GM12872 (cell line): Measurements from ENCODE around the gene ARF1.

Source experiments
- CTCF ChIP-seq: IDR thresholded peaks from 3 replicates; pipeline ENCODE4 v1.5.1; 2011; ENCODE audit warnings: low read depth, mild to moderate bottlenecking, low read length, moderate library complexity; ENCODE audit not compliant: insufficient read depth

ARF1 gene

GRCh38 chr1:228058172-228058948 lies 24.1 kb upstream of the ARF1 start:
- no peak for TF ChIP-seq CTCF

- no peak for TF ChIP-seq CTCF
Observed at GRCh38 chr1:228058949-228059633, 23.4 kb upstream of the ARF1 start.

DNA sequence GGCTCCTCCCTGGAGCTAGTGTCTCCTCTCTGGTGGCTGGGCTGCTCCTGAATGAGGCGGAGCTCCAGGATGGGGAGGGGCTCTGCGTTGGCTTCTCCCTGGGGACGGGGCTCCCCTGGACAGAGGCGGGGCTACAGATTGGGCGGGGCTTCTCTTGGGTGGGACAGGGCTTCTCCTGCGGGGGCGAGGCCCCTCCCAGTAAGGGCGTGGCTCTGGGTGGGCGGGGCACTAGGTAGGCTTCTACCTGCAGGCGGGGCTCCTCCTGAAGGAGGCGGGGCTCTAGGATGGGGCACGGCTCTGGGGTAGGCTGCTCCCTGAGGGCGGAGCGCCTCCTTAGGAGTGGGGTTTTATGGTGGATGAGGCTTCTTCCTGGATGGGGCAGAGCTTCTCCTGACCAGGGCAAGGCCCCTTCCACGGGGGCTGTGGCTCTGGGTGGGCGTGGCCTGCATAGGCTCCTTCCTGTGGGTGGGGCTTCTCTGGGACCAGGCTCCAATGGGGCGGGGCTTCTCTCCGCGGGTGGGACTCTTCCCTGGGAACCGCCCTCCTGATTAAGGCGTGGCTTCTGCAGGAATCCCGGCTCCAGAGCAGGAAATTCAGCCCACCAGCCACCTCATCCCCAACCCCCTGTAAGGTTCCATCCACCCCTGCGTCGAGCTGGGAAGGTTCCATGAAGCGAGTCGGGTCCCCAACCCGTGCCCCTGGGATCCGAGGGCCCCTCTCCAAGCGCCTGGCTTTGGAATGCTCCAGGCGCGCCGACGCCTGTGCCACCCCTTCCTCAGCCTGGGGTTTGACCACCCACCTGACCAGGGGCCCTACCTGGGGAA lies 22.7 kb upstream of the ARF1 start:
- no peak for TF ChIP-seq CTCF

- TF ChIP-seq CTCF: no peak
Observed at GRCh38 chr1:228060458-228061190, 21.9 kb upstream of the ARF1 start.

GRCh38 chr1:228061411-228062084 lies 21.0 kb upstream of the ARF1 start:
- no peak for TF ChIP-seq CTCF

DNA sequence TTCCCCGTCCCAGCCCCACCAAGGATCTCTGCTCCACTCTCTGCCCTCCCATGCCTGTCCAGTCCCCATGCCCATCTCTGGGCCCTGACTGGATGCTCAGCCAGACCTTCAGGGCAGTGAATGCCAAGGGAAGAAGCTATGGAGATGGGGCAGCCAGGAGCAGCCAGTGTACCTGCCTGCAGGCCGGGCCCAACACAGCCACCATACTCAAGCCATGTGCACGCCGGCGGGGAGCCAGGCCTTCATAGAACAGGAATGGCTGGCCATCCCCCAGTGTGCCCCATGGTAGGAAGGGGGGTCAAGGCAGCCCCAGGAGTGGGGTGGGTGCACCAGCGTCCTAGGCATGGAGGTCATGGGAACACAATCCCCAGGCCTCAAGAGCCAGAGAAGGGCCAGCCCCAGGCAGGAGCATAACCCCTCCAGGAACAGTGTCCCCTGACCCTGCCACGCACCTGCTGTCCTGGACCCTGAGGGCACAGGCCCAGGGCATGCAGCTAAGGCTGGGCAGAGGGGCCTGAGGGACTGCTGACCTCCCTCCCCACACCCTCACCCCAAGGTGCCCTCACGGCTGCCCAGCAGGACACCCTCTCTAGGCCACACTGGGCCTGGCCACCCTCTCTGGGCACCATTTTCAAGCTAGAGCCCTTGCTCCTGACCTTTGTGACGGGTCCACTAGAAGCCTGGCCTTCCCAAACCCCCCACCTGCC lies 20.3 kb upstream of the ARF1 start:
- TF ChIP-seq CTCF: no peak
